Measurements from ENCODE around the gene GLMP. TPM values are rescaled to one million over a fixed set of nuclear protein-coding genes. Genes with fewer than 3 reads are reported as not detected.

Gene GLMP
- total RNA-seq, 1 donor from 2014 or later, result 104 TPM

DNA sequence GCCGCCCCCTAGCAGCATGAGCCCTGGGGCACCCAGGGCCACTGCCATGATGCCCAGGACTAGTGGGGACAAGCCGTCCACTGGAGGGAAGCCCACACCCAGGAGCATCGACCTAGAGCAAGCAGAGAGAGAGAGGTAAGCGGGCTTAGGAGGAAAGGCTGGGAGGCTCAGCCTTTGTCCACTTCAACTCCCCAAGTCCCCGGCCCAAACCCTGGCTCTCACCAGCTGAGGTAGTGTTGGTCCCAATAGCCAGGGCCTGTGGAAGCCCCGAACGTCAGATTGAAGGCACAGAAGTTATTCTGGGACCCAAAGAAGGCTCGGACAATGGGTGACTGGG, 2.4 kb downstream of the GLMP start:
- H3K4me3 ChIP-seq (ENCODE audit: low read depth, low read length), result no peak overlapping the region

DNA sequence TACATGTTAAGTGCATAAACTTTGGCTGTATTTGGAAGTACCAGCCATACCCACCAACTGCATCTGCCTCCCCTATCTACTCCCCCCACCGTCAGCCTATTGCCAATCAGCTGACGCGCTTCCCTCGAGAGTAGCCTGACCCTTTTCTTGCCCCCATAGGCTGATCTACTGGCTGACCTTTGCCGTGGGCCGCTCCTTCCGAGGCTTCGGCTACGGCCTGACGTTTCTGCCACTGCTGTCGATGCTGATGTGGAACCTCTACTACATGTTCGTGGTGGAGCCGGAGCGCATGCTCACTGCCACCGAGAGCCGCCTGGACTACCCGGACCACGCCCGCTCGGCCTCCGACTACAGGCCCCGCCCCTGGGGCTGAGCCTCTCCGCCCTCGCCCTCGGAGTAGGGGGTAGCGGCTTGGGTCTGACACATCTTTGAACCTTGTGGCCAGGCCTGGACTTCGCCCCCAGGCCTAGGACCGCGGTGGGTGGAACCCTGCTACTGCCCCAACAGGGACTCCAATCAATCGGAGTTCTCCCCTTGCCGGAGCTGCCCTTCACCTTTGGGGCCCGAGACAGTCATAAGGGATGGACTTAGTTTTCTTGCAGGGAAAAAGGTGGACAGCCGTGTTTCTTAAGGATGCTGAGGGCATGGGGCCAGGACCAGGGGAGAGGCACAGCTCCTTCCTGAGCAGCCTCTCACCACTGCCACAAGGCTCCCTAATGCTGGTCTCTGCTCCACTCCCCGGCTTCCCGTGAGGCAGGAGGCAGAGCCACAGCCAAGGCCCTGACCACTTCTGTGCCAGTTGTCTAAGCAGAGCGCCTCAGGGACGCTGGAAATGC, 4.0 kb downstream of the GLMP start:
- no peak for DNase-seq (ENCODE audit: low read depth)
- H3K27me3 ChIP-seq (ENCODE audit: control insufficient read depth, insufficient read depth, low read length), result no peaks in the 10 kb centered on the region
- peak overlapping the region; percentile 41 for H3K4me3 ChIP-seq (ENCODE audit: low read depth, low read length)
- no peaks in the 10 kb centered on the region for H3K36me3 ChIP-seq (ENCODE audit: control insufficient read depth, insufficient read depth, low read length)
- TF ChIP-seq, protein P1, sequence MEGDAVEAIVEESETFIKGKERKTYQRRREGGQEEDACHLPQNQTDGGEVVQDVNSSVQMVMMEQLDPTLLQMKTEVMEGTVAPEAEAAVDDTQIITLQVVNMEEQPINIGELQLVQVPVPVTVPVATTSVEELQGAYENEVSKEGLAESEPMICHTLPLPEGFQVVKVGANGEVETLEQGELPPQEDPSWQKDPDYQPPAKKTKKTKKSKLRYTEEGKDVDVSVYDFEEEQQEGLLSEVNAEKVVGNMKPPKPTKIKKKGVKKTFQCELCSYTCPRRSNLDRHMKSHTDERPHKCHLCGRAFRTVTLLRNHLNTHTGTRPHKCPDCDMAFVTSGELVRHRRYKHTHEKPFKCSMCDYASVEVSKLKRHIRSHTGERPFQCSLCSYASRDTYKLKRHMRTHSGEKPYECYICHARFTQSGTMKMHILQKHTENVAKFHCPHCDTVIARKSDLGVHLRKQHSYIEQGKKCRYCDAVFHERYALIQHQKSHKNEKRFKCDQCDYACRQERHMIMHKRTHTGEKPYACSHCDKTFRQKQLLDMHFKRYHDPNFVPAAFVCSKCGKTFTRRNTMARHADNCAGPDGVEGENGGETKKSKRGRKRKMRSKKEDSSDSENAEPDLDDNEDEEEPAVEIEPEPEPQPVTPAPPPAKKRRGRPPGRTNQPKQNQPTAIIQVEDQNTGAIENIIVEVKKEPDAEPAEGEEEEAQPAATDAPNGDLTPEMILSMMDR (IDR thresholded peaks at IDR 0.05; ENCODE audit: insufficient read depth, low read length, poor library complexity, severe bottlenecking), result no peak

More for the DNA sequence above, 2.4 kb downstream of the GLMP start:
- H3K36me3 ChIP-seq (ENCODE audit: control insufficient read depth, insufficient read depth, low read length), result no peaks in the 10 kb centered on the region
- H3K27me3 ChIP-seq (ENCODE audit: control insufficient read depth, insufficient read depth, low read length), result no peaks in the 10 kb centered on the region
- TF ChIP-seq, protein P1 (IDR thresholded peaks at IDR 0.05; ENCODE audit: insufficient read depth, low read length, poor library complexity, severe bottlenecking), result no peak
- no peak for DNase-seq (ENCODE audit: low read depth)

DNA sequence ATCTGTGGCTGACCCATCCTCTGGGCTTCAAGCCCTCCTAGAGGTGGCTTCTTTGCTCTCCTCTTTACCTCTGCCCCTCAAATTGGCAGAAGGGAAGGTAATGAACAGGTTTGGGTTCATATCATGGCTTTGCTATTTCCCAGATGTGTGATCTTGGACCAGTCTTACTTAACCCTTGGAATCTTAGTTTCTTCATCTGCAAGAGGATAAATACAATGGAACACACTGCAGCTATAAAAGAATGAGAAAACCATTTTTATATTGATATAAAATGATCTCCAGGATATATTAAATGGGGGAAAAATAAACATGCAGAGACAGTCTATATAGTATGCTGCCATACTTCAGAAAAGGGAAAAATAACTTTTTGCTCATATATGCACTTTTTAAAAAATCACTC, 5.6 kb downstream of the GLMP start:
- no peak overlapping the region for H3K4me3 ChIP-seq (ENCODE audit: low read depth, low read length)
- DNase-seq (ENCODE audit: low read depth), result no peak
- TF ChIP-seq, protein P1 (IDR thresholded peaks at IDR 0.05; ENCODE audit: insufficient read depth, low read length, poor library complexity, severe bottlenecking), result no peak
- H3K27me3 ChIP-seq (ENCODE audit: control insufficient read depth, insufficient read depth, low read length), result no peaks in the 10 kb centered on the region
- no peaks in the 10 kb centered on the region for H3K36me3 ChIP-seq (ENCODE audit: control insufficient read depth, insufficient read depth, low read length)

DNA sequence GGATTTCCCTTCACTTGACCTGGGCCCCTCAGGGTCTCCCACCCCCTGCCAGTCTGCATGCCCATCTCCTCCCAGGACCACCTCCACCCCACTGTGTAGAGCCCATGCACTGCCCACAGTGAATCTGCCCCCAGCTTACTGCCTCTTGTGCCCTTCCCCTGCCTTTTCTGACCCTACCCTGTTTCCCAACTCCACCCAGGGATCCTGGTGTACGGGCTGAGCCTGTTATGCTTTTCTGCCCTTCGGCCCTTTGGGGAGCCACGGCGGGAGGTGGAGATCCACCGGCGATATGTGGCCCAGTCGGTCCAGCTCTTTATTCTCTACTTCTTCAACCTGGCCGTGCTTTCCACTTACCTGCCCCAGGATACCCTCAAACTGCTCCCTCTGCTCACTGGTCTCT, 9.4 kb downstream of the GLMP start:
- H3K36me3 ChIP-seq (ENCODE audit: control insufficient read depth, insufficient read depth, low read length), result no peaks in the 10 kb centered on the region
- DNase-seq (ENCODE audit: low read depth), result no peak
- no peak overlapping the region for H3K4me3 ChIP-seq (ENCODE audit: low read depth, low read length)
- no peaks in the 10 kb centered on the region for H3K27me3 ChIP-seq (ENCODE audit: control insufficient read depth, insufficient read depth, low read length)
- TF ChIP-seq, protein P1 (IDR thresholded peaks at IDR 0.05; ENCODE audit: insufficient read depth, low read length, poor library complexity, severe bottlenecking), result no peak

DNA sequence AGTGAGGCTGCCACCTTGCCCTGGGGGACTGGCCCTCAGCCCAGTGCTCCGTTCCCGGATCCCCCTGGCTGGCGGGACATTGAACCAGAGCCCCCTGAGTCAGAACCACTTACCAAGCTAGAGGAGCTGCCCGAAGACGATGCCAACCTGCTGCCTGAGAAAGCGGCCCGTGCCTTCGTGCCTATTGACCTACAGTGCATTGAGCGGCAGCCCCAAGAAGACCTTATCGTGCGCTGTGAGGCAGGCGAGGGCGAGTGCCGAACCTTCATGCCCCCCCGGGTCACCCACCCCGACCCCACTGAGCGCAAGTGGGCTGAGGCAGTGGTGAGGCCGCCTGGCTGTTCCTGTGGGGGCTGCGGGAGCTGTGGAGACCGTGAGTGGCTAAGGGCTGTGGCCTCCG, 10.0 kb downstream of the GLMP start:
- no peak for DNase-seq (ENCODE audit: low read depth)
- no peaks in the 10 kb centered on the region for H3K36me3 ChIP-seq (ENCODE audit: control insufficient read depth, insufficient read depth, low read length)
- TF ChIP-seq, protein P1 (IDR thresholded peaks at IDR 0.05; ENCODE audit: insufficient read depth, low read length, poor library complexity, severe bottlenecking), result no peak
- no peaks in the 10 kb centered on the region for H3K27me3 ChIP-seq (ENCODE audit: control insufficient read depth, insufficient read depth, low read length)
- no peak overlapping the region for H3K4me3 ChIP-seq (ENCODE audit: low read depth, low read length)

DNA sequence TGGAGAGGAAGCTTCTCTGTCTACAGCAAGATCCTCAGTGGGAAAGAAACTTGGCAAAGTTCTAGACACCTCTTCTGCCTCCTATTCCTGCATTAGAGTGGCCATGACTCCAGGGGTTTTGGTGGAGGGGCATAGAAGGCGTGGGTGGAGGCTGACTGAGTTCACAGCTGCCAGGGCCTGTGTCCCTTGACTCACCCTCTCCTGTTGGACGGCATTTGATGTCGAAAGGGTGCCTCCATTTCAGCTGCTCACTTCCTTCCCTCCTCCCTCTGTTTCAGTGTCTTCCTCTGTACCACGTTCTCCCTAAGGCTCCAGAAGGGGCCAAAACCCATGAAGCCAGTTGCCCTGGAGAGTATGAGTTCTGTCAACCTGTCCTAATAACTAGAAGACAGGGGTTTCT, 10.7 kb downstream of the GLMP start:
- Histone ChIP-seq H3K4me3 (ENCODE audit: low read depth, low read length) (no peak overlapping the region), H3K27me3 (ENCODE audit: control insufficient read depth, insufficient read depth, low read length) (no peaks in the 10 kb centered on the region), H3K36me3 (ENCODE audit: control insufficient read depth, insufficient read depth, low read length) (no peaks in the 10 kb centered on the region)
- no peak for DNase-seq (ENCODE audit: low read depth)
- TF ChIP-seq, protein P1 (IDR thresholded peaks at IDR 0.05; ENCODE audit: insufficient read depth, low read length, poor library complexity, severe bottlenecking), result no peak
